ENCODE measurements around the gene GNAI3. TPM values are rescaled to one million over a fixed set of nuclear protein-coding genes. Genes with fewer than 3 reads are reported as not detected.

GNAI3 gene
- total and polyA plus RNA-seq, 2 donors (not counting 3 experiments of a cell fraction or from before 2014, with no cell fraction given): 5.0 to 14.0 TPM

- Histone ChIP-seq H3K9me1 (replicated peaks; ENCODE audit: control insufficient read depth, extremely low read depth, insufficient read depth, low read length) (no peaks in the 10 kb centered on the region), H4K20me1 (replicated peaks; ENCODE audit: control insufficient read depth, extremely low read depth, insufficient read depth, low read length) (peaks cover 5% of the 10 kb centered on the region), H2AFZ (ENCODE audit: low read depth, low read length) (no peak overlapping the region), H3K27ac (ENCODE audit: insufficient read depth, low read depth, low read length) (no peak overlapping the region), H3K4me1 (ENCODE audit: control insufficient read depth, extremely low read depth, insufficient read depth, low read length) (peaks cover 20% of the 10 kb centered on the region), H3K4me2 (ENCODE audit: insufficient read depth, low read length) (no peak overlapping the region), H3K27me3 (ENCODE audit: control insufficient read depth in 2 of 2, insufficient read depth in 2 of 2, low read length in 2 of 2) (no peaks in the 10 kb centered on the region), H3K36me3 (ENCODE audit: control insufficient read depth in 2 of 2, extremely low read depth in 1 of 2, insufficient read depth in 2 of 2, low read length in 2 of 2) (peaks cover 1 to 11% of the 10 kb centered on the region in 2 experiments), H3K4me3 (replicated peaks in 1 of 3; ENCODE audit: insufficient read depth in 1 of 3, low read depth in 1 of 3, low read length in 3 of 3) (no peak overlapping the region), H3K9ac (replicated peaks; ENCODE audit: extremely low read depth, insufficient read depth, low read length) (no peak overlapping the region), H3K9me3 (replicated peaks; ENCODE audit: control insufficient read depth, insufficient read depth, low read length) (no peaks in the 10 kb centered on the region), H3K79me2 (ENCODE audit: control insufficient read depth, insufficient read depth, low read length) (peaks cover 28% of the 10 kb centered on the region)
- BruUV-seq (replicated peaks): no TSS peak
- CTCF ChIA-PET: interaction anchor here (1.0 to 2.2 kb wide), 3 partner anchors 9 to 61 kb away, joined by 3 to 8 read pairs (median 7); no protein-coding TSS in a partner anchor
- intact Hi-C loops (cut with micrococcal nuclease) (no loop called here), dilution Hi-C loops (cut with MboI; ENCODE audit: extremely low pct_ligation_motif_present, low sequenced_read_pairs) (no loop called here)
- POLR2A ChIA-PET: no interaction called here
- FAIRE-seq (no peak), DNase-seq (ENCODE audit: low read depth, low spot score) (no peak)
- no peak for TF ChIP-seq JUN (IDR thresholded peaks at IDR 0.05; ENCODE audit: borderline replicate concordance, insufficient read depth, insufficient read length, low read depth)
- no peak for TF ChIP-seq MAX (IDR thresholded peaks at IDR 0.05; ENCODE audit: insufficient read depth, insufficient read length)
- TF ChIP-seq CTCF (IDR thresholded peaks at IDR 0.05; ENCODE audit: extremely low read depth in 1 of 2, insufficient read depth in 1 of 2, low read depth in 1 of 2, low read length in 2 of 2): no peak
Observed at GRCh38 chr1:109578947-109579443, 30.6 kb downstream of the GNAI3 start.

GRCh38 chr1:109579491-109579890, 31.1 kb downstream of the GNAI3 start:
- POLR2A ChIA-PET: no interaction called here

More at GRCh38 chr1:109579491-109579890, 31.1 kb downstream of the GNAI3 start:
- Histone ChIP-seq H3K79me2 (ENCODE audit: control insufficient read depth, insufficient read depth, low read length) (peaks cover 26% of the 10 kb centered on the region), H3K27ac (ENCODE audit: insufficient read depth, low read depth, low read length) (no peak overlapping the region), H3K9me3 (replicated peaks; ENCODE audit: control insufficient read depth, insufficient read depth, low read length) (no peaks in the 10 kb centered on the region), H3K4me1 (ENCODE audit: control insufficient read depth, extremely low read depth, insufficient read depth, low read length) (peaks cover 20% of the 10 kb centered on the region), H2AFZ (ENCODE audit: low read depth, low read length) (no peak overlapping the region), H3K27me3 (ENCODE audit: control insufficient read depth in 2 of 2, insufficient read depth in 2 of 2, low read length in 2 of 2) (no peaks in the 10 kb centered on the region), H4K20me1 (replicated peaks; ENCODE audit: control insufficient read depth, extremely low read depth, insufficient read depth, low read length) (no peaks in the 10 kb centered on the region), H3K9ac (replicated peaks; ENCODE audit: extremely low read depth, insufficient read depth, low read length) (no peak overlapping the region), H3K4me2 (ENCODE audit: insufficient read depth, low read length) (no peak overlapping the region), H3K9me1 (replicated peaks; ENCODE audit: control insufficient read depth, extremely low read depth, insufficient read depth, low read length) (no peaks in the 10 kb centered on the region), H3K36me3 (ENCODE audit: control insufficient read depth in 2 of 2, extremely low read depth in 1 of 2, insufficient read depth in 2 of 2, low read length in 2 of 2) (peaks cover 1 to 15% of the 10 kb centered on the region in 2 experiments), H3K4me3 (replicated peaks in 1 of 3; ENCODE audit: insufficient read depth in 1 of 3, low read depth in 1 of 3, low read length in 3 of 3) (no peak overlapping the region)
- FAIRE-seq (no peak), DNase-seq (ENCODE audit: low read depth, low spot score) (no peak)
- no TSS peak for BruUV-seq (replicated peaks)
- dilution Hi-C loops (cut with MboI; ENCODE audit: extremely low pct_ligation_motif_present, low sequenced_read_pairs) (no loop called here), intact Hi-C loops (cut with micrococcal nuclease) (no loop called here)
- TF ChIP-seq JUN (IDR thresholded peaks at IDR 0.05; ENCODE audit: borderline replicate concordance, insufficient read depth, insufficient read length, low read depth): no peak
- TF ChIP-seq MYC (IDR thresholded peaks at IDR 0.05; ENCODE audit: low read depth, low read length): no peak
- TF ChIP-seq POLR2AphosphoS5 (IDR thresholded peaks at IDR 0.05; ENCODE audit: insufficient read depth, low read depth, low read length): no peak
- no peak for TF ChIP-seq CTCF (IDR thresholded peaks at IDR 0.05; ENCODE audit: extremely low read depth in 1 of 2, insufficient read depth in 1 of 2, low read depth in 1 of 2, low read length in 2 of 2)
- TF ChIP-seq POLR2A (IDR thresholded peaks at IDR 0.05; ENCODE audit: low read depth, low read length): no peak
- no peak for TF ChIP-seq FOS (IDR thresholded peaks at IDR 0.05; ENCODE audit: borderline replicate concordance, insufficient read depth, low read length)
- TF ChIP-seq GATA2 (IDR thresholded peaks at IDR 0.05; ENCODE audit: insufficient read depth, insufficient read length, low read depth, low read length): no peak
- no peak for TF ChIP-seq EZH2 (IDR thresholded peaks at IDR 0.05; ENCODE audit: borderline replicate concordance, low read depth, low read length, severe bottlenecking)
- no peak for TF ChIP-seq MAX (IDR thresholded peaks at IDR 0.05; ENCODE audit: insufficient read depth, insufficient read length)
- CTCF ChIA-PET: interaction anchor here (1.0 to 3.3 kb wide), 4 partner anchors 9 to 60 kb away, joined by 3 to 11 read pairs (median 8); no protein-coding TSS in a partner anchor

Measured in endothelial cell of umbilical vein (primary cell).